ENCODE measurements around the gene SP6.

The SP6 gene

DNA sequence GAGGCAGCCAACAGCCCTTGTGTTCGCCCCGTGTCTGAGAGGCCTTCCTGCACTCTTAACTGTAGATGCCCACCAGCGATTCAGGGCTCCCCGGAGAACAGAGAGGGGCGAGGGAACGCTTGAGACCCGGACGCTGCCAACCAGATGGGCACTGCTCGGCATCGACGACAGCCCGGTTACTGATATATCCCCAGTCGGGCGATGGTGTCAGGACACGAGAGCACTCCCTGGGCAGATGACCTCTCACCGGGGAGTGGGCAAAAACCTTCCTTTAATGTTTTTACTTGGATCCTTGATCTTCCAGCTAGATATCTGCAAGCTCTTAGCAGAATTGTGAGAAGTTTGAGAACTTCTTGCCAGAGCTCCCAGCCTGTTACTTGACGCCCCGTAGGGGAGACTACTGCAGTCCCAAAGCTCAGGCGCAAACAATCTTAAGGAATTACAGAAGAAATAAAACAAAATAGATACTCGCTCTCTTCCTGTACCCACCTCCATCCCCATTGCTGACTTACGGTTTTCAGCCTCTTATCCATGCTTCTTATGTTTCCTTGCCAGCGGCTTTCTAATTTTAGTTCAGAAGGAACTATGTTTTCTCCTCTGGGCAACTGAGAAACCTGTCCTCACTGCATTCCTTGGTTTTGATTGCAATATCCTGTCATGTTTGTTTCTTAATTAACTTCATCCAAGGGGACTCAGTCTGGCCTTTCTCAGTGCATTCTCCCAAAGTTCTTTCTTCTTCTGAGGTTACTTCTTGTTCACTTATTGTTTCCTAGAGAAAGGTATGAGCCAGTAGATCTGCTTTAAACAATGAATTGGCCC, 45.9 kb upstream of the SP6 start:
- peaks cover 12% of the 10 kb centered on the region for H3K4me1 ChIP-seq
- no peaks in the 10 kb centered on the region for H3K27me3 ChIP-seq (ENCODE audit: control insufficient read depth, insufficient read depth, low read length)
- peak overlapping the region; percentile 98 for H2AFZ ChIP-seq
- H3K36me3 ChIP-seq (ENCODE audit: control insufficient read depth, insufficient read depth, low read length) = no peaks in the 10 kb centered on the region
- H3K9ac ChIP-seq = peak overlapping the region; percentile 99
- TF ChIP-seq, protein P1, sequence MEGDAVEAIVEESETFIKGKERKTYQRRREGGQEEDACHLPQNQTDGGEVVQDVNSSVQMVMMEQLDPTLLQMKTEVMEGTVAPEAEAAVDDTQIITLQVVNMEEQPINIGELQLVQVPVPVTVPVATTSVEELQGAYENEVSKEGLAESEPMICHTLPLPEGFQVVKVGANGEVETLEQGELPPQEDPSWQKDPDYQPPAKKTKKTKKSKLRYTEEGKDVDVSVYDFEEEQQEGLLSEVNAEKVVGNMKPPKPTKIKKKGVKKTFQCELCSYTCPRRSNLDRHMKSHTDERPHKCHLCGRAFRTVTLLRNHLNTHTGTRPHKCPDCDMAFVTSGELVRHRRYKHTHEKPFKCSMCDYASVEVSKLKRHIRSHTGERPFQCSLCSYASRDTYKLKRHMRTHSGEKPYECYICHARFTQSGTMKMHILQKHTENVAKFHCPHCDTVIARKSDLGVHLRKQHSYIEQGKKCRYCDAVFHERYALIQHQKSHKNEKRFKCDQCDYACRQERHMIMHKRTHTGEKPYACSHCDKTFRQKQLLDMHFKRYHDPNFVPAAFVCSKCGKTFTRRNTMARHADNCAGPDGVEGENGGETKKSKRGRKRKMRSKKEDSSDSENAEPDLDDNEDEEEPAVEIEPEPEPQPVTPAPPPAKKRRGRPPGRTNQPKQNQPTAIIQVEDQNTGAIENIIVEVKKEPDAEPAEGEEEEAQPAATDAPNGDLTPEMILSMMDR (IDR thresholded peaks at IDR 0.05) = no peak
- peaks cover 27% of the 10 kb centered on the region for H3K79me2 ChIP-seq
- H3K9me3 ChIP-seq (ENCODE audit: control insufficient read depth, low read length) = no peaks in the 10 kb centered on the region
- H3K27ac ChIP-seq = peak overlapping the region; percentile 100
- H3K4me3 ChIP-seq (ENCODE audit: low read depth, low read length) = peak overlapping the region; percentile 98
- H3K4me2 ChIP-seq (ENCODE audit: low read length) = peak overlapping the region; percentile 100

DNA sequence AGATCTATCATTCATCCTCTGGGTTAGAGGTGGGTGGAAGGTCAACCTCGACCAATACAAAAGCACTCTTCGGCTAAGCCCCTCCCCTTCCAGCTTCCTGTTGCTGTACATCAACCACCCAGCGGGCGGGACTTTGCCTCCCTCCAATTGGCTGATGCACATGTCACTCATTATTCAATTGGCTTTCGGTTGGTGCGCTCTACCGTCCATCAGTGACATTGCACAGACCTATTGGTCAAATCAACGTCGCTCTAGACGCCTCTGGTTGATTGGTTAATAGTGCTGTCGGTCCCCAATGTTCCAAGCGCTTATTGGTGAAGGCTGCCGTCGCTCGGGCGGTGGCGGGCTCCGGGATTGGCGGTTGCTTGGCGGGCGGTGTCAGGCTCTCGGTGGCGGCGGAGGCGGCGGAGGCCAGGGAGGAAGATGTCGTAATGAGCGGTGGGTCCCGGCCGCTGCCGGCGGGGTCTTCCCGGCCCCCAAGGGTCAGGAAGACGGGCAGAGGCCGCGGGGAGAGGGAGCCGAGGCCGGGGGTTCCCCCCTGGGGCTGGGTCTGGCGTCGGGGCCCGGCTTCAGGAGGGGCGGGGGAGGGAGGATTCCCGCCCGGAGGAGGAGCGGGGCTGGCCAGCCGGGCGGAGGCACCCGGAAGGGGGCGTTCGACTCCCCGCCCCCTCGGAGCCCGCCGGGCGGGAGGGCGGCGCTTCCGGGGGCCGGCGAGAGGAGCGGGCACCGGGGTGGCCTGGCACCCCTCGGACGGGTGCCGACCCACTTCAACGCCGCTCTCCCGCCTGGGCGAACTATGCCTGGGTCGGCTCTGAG, 45.1 kb upstream of the SP6 start, which contains the start of gene SP2:
Gene SP2 (plus strand): TSS at position 381 of the 816 bp plus-strand sequence. CDS start 51 bp downstream, at position 432.
- Histone ChIP-seq H3K9ac (peak within 1 kb of the TSS; percentile 99), H3K4me1 (peaks cover 12% of the 10 kb centered on the region), H3K9me3 (ENCODE audit: control insufficient read depth, low read length) (no peaks in the 10 kb centered on the region), H3K27ac (peak within 1 kb of the TSS; percentile 100), H3K4me2 (ENCODE audit: low read length) (peak within 1 kb of the TSS; percentile 100), H2AFZ (peak within 1 kb of the TSS; percentile 98), H3K79me2 (peaks cover 19% of the 10 kb centered on the region), H3K36me3 (ENCODE audit: control insufficient read depth, insufficient read depth, low read length) (no peaks in the 10 kb centered on the region), H3K27me3 (ENCODE audit: control insufficient read depth, insufficient read depth, low read length) (no peaks in the 10 kb centered on the region), H3K4me3 (ENCODE audit: low read depth, low read length) (peak within 1 kb of the TSS; percentile 98)
- TF ChIP-seq, protein P1 (IDR thresholded peaks at IDR 0.05) = peak; percentile 28

DNA sequence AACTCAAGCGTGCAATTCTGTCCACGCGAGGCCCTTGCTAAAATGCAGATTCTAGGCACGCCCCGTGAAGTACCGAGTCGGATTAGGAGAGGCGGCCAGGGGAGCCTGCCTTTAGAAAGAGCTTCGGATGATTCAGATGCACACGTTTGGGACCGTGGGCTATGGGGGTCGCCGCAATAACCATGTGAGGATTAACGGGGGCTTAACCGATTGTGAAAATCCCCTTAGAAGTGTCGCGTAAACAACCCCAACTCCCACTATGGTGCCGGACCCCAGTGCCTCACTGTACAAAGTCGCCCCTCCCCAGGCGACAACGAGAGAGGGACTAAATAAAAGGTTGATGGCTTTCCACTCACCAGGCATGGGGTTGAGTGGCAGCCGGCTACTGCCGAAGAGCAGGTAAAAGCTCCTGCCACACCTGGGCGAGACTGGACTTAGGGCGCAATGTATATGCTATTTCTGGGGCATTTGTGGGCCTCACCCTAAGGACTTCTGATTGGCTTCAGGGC, 44.4 kb upstream of the SP6 start:
- Histone ChIP-seq H3K4me1 (peaks cover 12% of the 10 kb centered on the region), H3K9ac (peak overlapping the region; percentile 58), H3K9me3 (ENCODE audit: control insufficient read depth, low read length) (no peaks in the 10 kb centered on the region), H3K27ac (peak overlapping the region; percentile 89), H2AFZ (peak overlapping the region; percentile 75), H3K4me3 (ENCODE audit: low read depth, low read length) (peak overlapping the region; percentile 86), H3K36me3 (ENCODE audit: control insufficient read depth, insufficient read depth, low read length) (no peaks in the 10 kb centered on the region), H3K4me2 (ENCODE audit: low read length) (peak overlapping the region; percentile 80), H3K79me2 (peaks cover 16% of the 10 kb centered on the region), H3K27me3 (ENCODE audit: control insufficient read depth, insufficient read depth, low read length) (no peaks in the 10 kb centered on the region)
- TF ChIP-seq, protein P1 (IDR thresholded peaks at IDR 0.05) = no peak

DNA sequence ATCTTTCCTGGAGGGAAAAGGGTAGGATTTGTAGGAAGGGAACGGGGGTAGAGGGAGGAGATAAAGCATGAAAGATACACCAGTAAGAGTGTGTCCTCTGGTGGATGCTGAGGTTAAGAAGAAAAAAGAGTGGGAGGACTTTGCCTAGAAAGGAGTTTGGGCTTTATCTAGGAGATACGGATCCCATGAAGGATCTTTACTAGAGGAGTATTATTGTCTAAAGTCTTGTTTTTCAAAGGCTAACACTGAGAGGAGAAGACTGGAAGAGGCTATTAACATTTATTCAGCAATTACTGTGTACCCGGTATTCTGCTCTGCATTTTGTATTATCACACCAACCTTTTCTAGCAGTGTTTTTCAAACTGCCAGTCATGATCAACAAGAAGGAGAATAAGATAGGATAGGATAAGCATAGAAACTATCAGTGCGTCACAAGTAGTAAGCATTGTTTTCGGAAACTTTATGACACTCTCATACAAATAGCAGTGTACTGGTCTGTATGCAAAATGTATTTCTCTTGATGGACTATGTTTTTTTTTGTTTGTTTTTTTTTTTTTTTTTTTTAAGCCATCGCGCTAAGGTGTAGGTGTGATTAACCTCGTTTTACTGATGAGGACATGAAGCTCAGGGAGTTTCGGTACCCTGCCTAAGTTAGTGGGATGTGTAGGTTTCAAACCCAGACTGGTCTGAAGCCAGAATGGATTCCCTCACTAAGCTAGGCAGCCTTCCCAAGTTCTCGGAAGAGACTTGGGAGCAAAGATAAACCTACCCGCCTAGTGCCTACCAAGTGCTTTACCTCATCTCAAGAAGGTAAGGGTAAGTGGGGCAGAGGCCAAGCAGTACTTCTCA, 43.8 kb upstream of the SP6 start:
- Histone ChIP-seq H3K9ac (peak overlapping the region; percentile 58), H3K9me3 (ENCODE audit: control insufficient read depth, low read length) (no peaks in the 10 kb centered on the region), H3K27me3 (ENCODE audit: control insufficient read depth, insufficient read depth, low read length) (no peaks in the 10 kb centered on the region), H3K79me2 (peaks cover 10% of the 10 kb centered on the region), H3K4me1 (peaks cover 17% of the 10 kb centered on the region), H3K27ac (peak overlapping the region; percentile 89), H3K36me3 (ENCODE audit: control insufficient read depth, insufficient read depth, low read length) (no peaks in the 10 kb centered on the region), H3K4me3 (ENCODE audit: low read depth, low read length) (peak overlapping the region; percentile 86), H2AFZ (peak overlapping the region; percentile 75), H3K4me2 (ENCODE audit: low read length) (peak overlapping the region; percentile 80)
- TF ChIP-seq, protein P1 (IDR thresholded peaks at IDR 0.05) = no peak

Data from parathyroid adenoma (tissue), 2 donors.